Activated B cell treated with CpG ODN at 0.5 μM for 24 hours (primary cell): ENCODE measurements around the gene SLIT3. TPM values are rescaled to one million over a fixed set of nuclear protein-coding genes. Genes with fewer than 3 reads are reported as not detected.

Experiments
- ATAC-seq: fragments of 200-7000 bp; cut with Tn5 transposase; one replicate; pipeline ENCODE4 v1.10.0; 2021; ENCODE audit warnings: low read depth, mild to moderate bottlenecking, moderate library complexity
- CTCF ChIA-PET: fragments of 350-600 bp; sonication (Branson Sonifier 250); formaldehyde crosslinking; loops from one replicate; lab custom pipeline; 2021; ENCODE audit warnings: antibody characterized with exemption; lab: Charles Lee
- POLR2A ChIA-PET: fragments of 350-600 bp; sonication (Branson Sonifier 250); formaldehyde crosslinking; loops from one replicate; lab custom pipeline; 2021; ENCODE audit warnings: antibody characterized with exemption; lab: Charles Lee
- DNase-seq: peaks from one replicate; pipeline ENCODE4 v3.0.0; 2022
- H3K27ac Mint-ChIP-seq: one replicate; pipeline ENCODE4 v1.8.0; 2020; ENCODE audit warnings: mixed read lengths
- H3K27me3 Mint-ChIP-seq: one replicate; pipeline ENCODE4 v1.8.0; 2021; ENCODE audit warnings: mixed read lengths
- H3K36me3 Mint-ChIP-seq: one replicate; pipeline ENCODE4 v1.8.0; 2021; ENCODE audit warnings: low read depth, mixed read lengths
- H3K4me1 Mint-ChIP-seq: one replicate; pipeline ENCODE4 v1.8.0; 2021; ENCODE audit warnings: mixed read lengths
- H3K4me3 Mint-ChIP-seq: one replicate; pipeline ENCODE4 v1.8.0; 2020; ENCODE audit warnings: mild to moderate bottlenecking, mixed read lengths
- H3K9me3 Mint-ChIP-seq: one replicate; pipeline ENCODE4 v1.8.0; 2020; ENCODE audit warnings: mixed read lengths
- CTCF ChIP-seq: fragments of 200-600 bp; IDR thresholded peaks from one replicate; pipeline ENCODE4 v1.8.0; 2022; ENCODE audit warnings: antibody characterized with exemption, mild to moderate bottlenecking
- intact Hi-C: fragments of 100-400 bp; cut with micrococcal nuclease; formaldehyde crosslinking; loops from one replicate; pipeline ENCODE4 v1.15.1; 2024
- total RNA-seq: library from RNA; stranded (reverse); gene quantifications from 2 replicates; pipeline ENCODE4 v1.2.3, GENCODE V29; 2022

Gene SLIT3
- total RNA-seq, 1 donor from 2014 or later, result not detected

GRCh38 chr5:168877132-168877892 lies 423.6 kb downstream of the SLIT3 start:
- no peak for ATAC-seq
- Mint-ChIP-seq H3K4me3 (no peak overlapping the region), H3K27ac (no peak overlapping the region), H3K27me3 (peaks cover 33% of the 10 kb centered on the region), H3K36me3 (no peaks in the 10 kb centered on the region), H3K4me1 (peaks cover 14% of the 10 kb centered on the region), H3K9me3 (peaks cover 2% of the 10 kb centered on the region)
- CTCF ChIA-PET, result no interaction called here
- POLR2A ChIA-PET, result no interaction called here
- intact Hi-C loops, result no loop called here
- no peak for DNase-seq
- no peak for TF ChIP-seq CTCF

GRCh38 chr5:168876419-168876818 lies 424.5 kb downstream of the SLIT3 start:
- TF ChIP-seq CTCF, result no peak
- CTCF ChIA-PET, result no interaction called here

GRCh38 chr5:168875832-168876231 lies 425.1 kb downstream of the SLIT3 start:
- no peak overlapping the region for H3K4me3 Mint-ChIP-seq
- ChIA-PET CTCF (no interaction called here), POLR2A (no interaction called here)
- no peaks in the 10 kb centered on the region for H3K36me3 Mint-ChIP-seq
- peaks cover 2% of the 10 kb centered on the region for H3K9me3 Mint-ChIP-seq
- ATAC-seq, result no peak
- H3K27me3 Mint-ChIP-seq, result peaks cover 33% of the 10 kb centered on the region
- peaks cover 14% of the 10 kb centered on the region for H3K4me1 Mint-ChIP-seq
- intact Hi-C loops, result no loop called here
- H3K27ac Mint-ChIP-seq, result no peak overlapping the region
- TF ChIP-seq CTCF, result no peak
- no peak for DNase-seq

More at GRCh38 chr5:168876419-168876818, 424.5 kb downstream of the SLIT3 start:
- Mint-ChIP-seq H3K27ac (no peak overlapping the region), H3K27me3 (peaks cover 33% of the 10 kb centered on the region), H3K36me3 (no peaks in the 10 kb centered on the region), H3K4me1 (peaks cover 14% of the 10 kb centered on the region), H3K9me3 (peaks cover 2% of the 10 kb centered on the region), H3K4me3 (no peak overlapping the region)
- POLR2A ChIA-PET, result no interaction called here
- intact Hi-C loops, result no loop called here
- no peak for ATAC-seq
- DNase-seq, result no peak

GRCh38 chr5:168874713-168875380 lies 426.1 kb downstream of the SLIT3 start:
- Mint-ChIP-seq H3K9me3 (peaks cover 2% of the 10 kb centered on the region), H3K27me3 (peaks cover 40% of the 10 kb centered on the region), H3K4me3 (no peak overlapping the region), H3K4me1 (peaks cover 9% of the 10 kb centered on the region), H3K27ac (no peak overlapping the region), H3K36me3 (no peaks in the 10 kb centered on the region)
- ChIA-PET POLR2A (no interaction called here), CTCF (interaction anchor here (0.6 kb wide), 1 partner anchor 610 kb away, joined by 4 read pairs; no protein-coding TSS in a partner anchor)
- no peak for ATAC-seq
- intact Hi-C loops, result no loop called here
- DNase-seq, result no peak
- TF ChIP-seq CTCF, result no peak

DNA sequence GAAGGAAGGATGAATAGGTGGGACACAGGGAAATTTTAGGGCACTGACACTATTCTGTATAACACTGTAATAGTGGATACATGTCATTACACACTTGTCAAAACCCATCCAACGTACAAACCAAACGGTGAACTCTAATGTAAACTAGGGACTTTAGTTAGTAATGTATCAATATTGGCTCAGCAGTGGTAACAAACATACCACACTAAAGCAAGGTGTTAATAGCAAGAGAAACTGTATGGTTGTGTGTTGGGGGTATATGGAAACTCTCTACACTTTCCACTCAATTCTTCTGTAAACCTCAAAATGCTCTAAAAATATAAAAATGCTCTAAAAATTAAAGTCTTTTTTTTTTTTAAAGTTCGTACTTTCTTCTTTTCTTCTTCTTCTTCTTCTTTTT lies 428.7 kb downstream of the SLIT3 start:
- Mint-ChIP-seq H3K27me3 (peaks cover 36% of the 10 kb centered on the region), H3K9me3 (peaks cover 2% of the 10 kb centered on the region), H3K36me3 (no peaks in the 10 kb centered on the region), H3K4me3 (no peak overlapping the region), H3K4me1 (no peaks in the 10 kb centered on the region), H3K27ac (no peak overlapping the region)
- intact Hi-C loops, result no loop called here
- POLR2A ChIA-PET, result no interaction called here
- ATAC-seq (no peak), DNase-seq (no peak)
- CTCF ChIA-PET, result no interaction called here
- TF ChIP-seq CTCF, result no peak
